Measurements from ENCODE around the gene DHRSX. TPM values are rescaled to one million over a fixed set of nuclear protein-coding genes. Genes with fewer than 3 reads are reported as not detected.
"Not testable (repeated sequence)": the region's sequence is repeated elsewhere in the genome, so short reads cannot be mapped to it uniquely, and the experiment has no call there.

Gene DHRSX
- total and polyA plus RNA-seq, 4 experiments from 2014 or later: 12.1 to 23.5 (median 16.5) TPM

- peaks cover 0 to 55% (median 37%) of the 10 kb centered on the region in 8 donors for H3K9me3 Mint-ChIP-seq
Measured at GRCh38 chrX:2214138-2214823, 286.5 kb downstream of the DHRSX start.

GRCh38 chrX:2211667-2212066 lies 289.1 kb downstream of the DHRSX start:
- H3K4me1 ChIP-seq (ENCODE audit: insufficient read depth, low read length); H3K4me3 Mint-ChIP-seq; DNase-seq; H3K27ac ChIP-seq (ENCODE audit: low read depth, low read length); H3K36me3 ChIP-seq (ENCODE audit: insufficient read depth, low read length); H3K9me3 ChIP-seq (ENCODE audit: control insufficient read depth in 1 of 2, low read length in 2 of 2); CTCF ChIA-PET (ENCODE audit: partially characterized antibody); H3K27me3 ChIP-seq (ENCODE audit: insufficient read depth, low read length); H3K27me3 Mint-ChIP-seq; H3K4me3 ChIP-seq (ENCODE audit: low read length in 2 of 2); H3K4me1 Mint-ChIP-seq; POLR2A ChIA-PET (ENCODE audit: partially characterized antibody); intact Hi-C loops (cut with micrococcal nuclease): not testable (repeated sequence)
- peak overlapping the region in 1 of 7 donors; percentile 37 for H3K27ac Mint-ChIP-seq
- peaks cover 0 to 34% (median 17%) of the 10 kb centered on the region in 8 donors for H3K9me3 Mint-ChIP-seq
- peaks cover 12 to 17% of the 10 kb centered on the region in 2 donors for H3K36me3 Mint-ChIP-seq

More at GRCh38 chrX:2214138-2214823, 286.5 kb downstream of the DHRSX start:
- H3K27ac ChIP-seq (ENCODE audit: low read depth, low read length); POLR2A ChIA-PET (ENCODE audit: partially characterized antibody); H3K4me3 Mint-ChIP-seq; H3K4me1 ChIP-seq (ENCODE audit: insufficient read depth, low read length); DNase-seq; H3K27me3 ChIP-seq (ENCODE audit: insufficient read depth, low read length); CTCF ChIA-PET (ENCODE audit: partially characterized antibody); intact Hi-C loops (cut with micrococcal nuclease); H3K4me1 Mint-ChIP-seq; H3K36me3 ChIP-seq (ENCODE audit: insufficient read depth, low read length); H3K27me3 Mint-ChIP-seq; H3K4me3 ChIP-seq (ENCODE audit: low read length in 2 of 2); H3K27ac Mint-ChIP-seq: not testable (repeated sequence)
- H3K36me3 Mint-ChIP-seq: peaks cover 20% of the 10 kb centered on the region in 2 donors
- peaks cover 0 to 22% of the 10 kb centered on the region in 2 donors for H3K9me3 ChIP-seq (ENCODE audit: control insufficient read depth in 1 of 2, low read length in 2 of 2)

GRCh38 chrX:2193273-2193592 lies 307.5 kb downstream of the DHRSX start:
- no peaks in the 10 kb centered on the region for H3K4me1 ChIP-seq (ENCODE audit: insufficient read depth, low read length)
- H3K4me3 ChIP-seq (ENCODE audit: low read length in 2 of 2): no peak overlapping the region
- peaks cover 2 to 49% (median 24%) of the 10 kb centered on the region in 8 donors for H3K9me3 Mint-ChIP-seq
- intact Hi-C loops (cut with micrococcal nuclease): no loop called here
- H3K36me3 Mint-ChIP-seq: peaks cover 4% of the 10 kb centered on the region in 2 donors
- H3K27me3 ChIP-seq (ENCODE audit: insufficient read depth, low read length): no peaks in the 10 kb centered on the region
- no peaks in the 10 kb centered on the region for H3K27me3 Mint-ChIP-seq
- no peak for DNase-seq
- no peaks in the 10 kb centered on the region for H3K9me3 ChIP-seq (ENCODE audit: control insufficient read depth in 1 of 2, low read length in 2 of 2)
- no peak overlapping the region for H3K27ac ChIP-seq (ENCODE audit: low read depth, low read length)
- ChIA-PET CTCF (ENCODE audit: partially characterized antibody) (no interaction called here), POLR2A (ENCODE audit: partially characterized antibody) (no interaction called here)
- H3K4me3 Mint-ChIP-seq: no peak overlapping the region
- peaks cover 0 to 2% (median 0%) of the 10 kb centered on the region in 4 donors for H3K4me1 Mint-ChIP-seq
- no peak overlapping the region for H3K27ac Mint-ChIP-seq
- no peaks in the 10 kb centered on the region for H3K36me3 ChIP-seq (ENCODE audit: insufficient read depth, low read length)

- no peak overlapping the region for H3K4me3 ChIP-seq (ENCODE audit: low read length in 2 of 2)
- Mint-ChIP-seq H3K4me1 (peaks cover 0 to 2% (median under 1%) of the 10 kb centered on the region in 4 donors), H3K27ac (no peak overlapping the region), H3K4me3 (no peak overlapping the region), H3K36me3 (peaks cover 4 to 9% of the 10 kb centered on the region in 2 donors), H3K9me3 (peaks cover 2 to 48% (median 28%) of the 10 kb centered on the region in 8 donors), H3K27me3 (no peaks in the 10 kb centered on the region)
- no peak for DNase-seq
- no peaks in the 10 kb centered on the region for H3K4me1 ChIP-seq (ENCODE audit: insufficient read depth, low read length)
- no peak overlapping the region for H3K27ac ChIP-seq (ENCODE audit: low read depth, low read length)
- H3K9me3 ChIP-seq (ENCODE audit: control insufficient read depth in 1 of 2, low read length in 2 of 2): no peaks in the 10 kb centered on the region
- intact Hi-C loops (cut with micrococcal nuclease): no loop called here
- ChIA-PET CTCF (ENCODE audit: partially characterized antibody) (no interaction called here), POLR2A (ENCODE audit: partially characterized antibody) (no interaction called here)
- no peaks in the 10 kb centered on the region for H3K27me3 ChIP-seq (ENCODE audit: insufficient read depth, low read length)
- no peaks in the 10 kb centered on the region for H3K36me3 ChIP-seq (ENCODE audit: insufficient read depth, low read length)
Measured at GRCh38 chrX:2192584-2193272, 308.0 kb downstream of the DHRSX start.

- Histone ChIP-seq H3K27ac (ENCODE audit: low read depth, low read length) (no peak overlapping the region), H3K36me3 (ENCODE audit: insufficient read depth, low read length) (no peaks in the 10 kb centered on the region), H3K4me1 (ENCODE audit: insufficient read depth, low read length) (no peaks in the 10 kb centered on the region), H3K4me3 (ENCODE audit: low read length in 2 of 2) (no peak overlapping the region), H3K27me3 (ENCODE audit: insufficient read depth, low read length) (no peaks in the 10 kb centered on the region), H3K9me3 (ENCODE audit: control insufficient read depth in 1 of 2, low read length in 2 of 2) (peaks cover 0 to 10% of the 10 kb centered on the region in 2 donors)
- Mint-ChIP-seq H3K4me3 (no peak overlapping the region), H3K36me3 (peaks cover 3 to 11% of the 10 kb centered on the region in 2 donors), H3K27me3 (no peaks in the 10 kb centered on the region), H3K4me1 (peaks cover 0 to 2% (median under 1%) of the 10 kb centered on the region in 4 donors), H3K9me3 (peaks cover 1 to 40% (median 23%) of the 10 kb centered on the region in 8 donors), H3K27ac (no peak overlapping the region)
- ChIA-PET POLR2A (ENCODE audit: partially characterized antibody) (no interaction called here), CTCF (ENCODE audit: partially characterized antibody) (no interaction called here)
- intact Hi-C loops (cut with micrococcal nuclease): no loop called here
- DNase-seq: no peak
Measured at GRCh38 chrX:2188840-2189239, 311.9 kb downstream of the DHRSX start.

- CTCF ChIA-PET (ENCODE audit: partially characterized antibody): no interaction called here
- H3K36me3 Mint-ChIP-seq: peaks cover 3 to 11% of the 10 kb centered on the region in 2 donors
Measured at GRCh38 chrX:2188330-2188792, 312.4 kb downstream of the DHRSX start.

GRCh38 chrX:2187352-2188115 lies 313.2 kb downstream of the DHRSX start:
- POLR2A ChIA-PET (ENCODE audit: partially characterized antibody): no interaction called here
- no peak for DNase-seq
- CTCF ChIA-PET (ENCODE audit: partially characterized antibody): no interaction called here
- Histone ChIP-seq H3K4me1 (ENCODE audit: insufficient read depth, low read length) (no peaks in the 10 kb centered on the region), H3K36me3 (ENCODE audit: insufficient read depth, low read length) (no peaks in the 10 kb centered on the region), H3K27me3 (ENCODE audit: insufficient read depth, low read length) (no peaks in the 10 kb centered on the region), H3K4me3 (ENCODE audit: low read length in 2 of 2) (no peak overlapping the region), H3K9me3 (ENCODE audit: control insufficient read depth in 1 of 2, low read length in 2 of 2) (peaks cover 0 to 10% of the 10 kb centered on the region in 2 donors), H3K27ac (ENCODE audit: low read depth, low read length) (no peak overlapping the region)
- H3K27ac Mint-ChIP-seq: no peak overlapping the region
- H3K4me3 Mint-ChIP-seq: no peak overlapping the region
- peaks cover 0 to 8% of the 10 kb centered on the region in 2 donors for H3K36me3 Mint-ChIP-seq
- no peaks in the 10 kb centered on the region for H3K27me3 Mint-ChIP-seq
- peaks cover 0 to 1% (median 0%) of the 10 kb centered on the region in 4 donors for H3K4me1 Mint-ChIP-seq
- intact Hi-C loops (cut with micrococcal nuclease): no loop called here
- peaks cover 0 to 38% (median 23%) of the 10 kb centered on the region in 8 donors for H3K9me3 Mint-ChIP-seq

More at GRCh38 chrX:2188330-2188792, 312.4 kb downstream of the DHRSX start:
- Mint-ChIP-seq H3K4me1 (peaks cover 0 to 2% (median under 1%) of the 10 kb centered on the region in 4 donors), H3K27ac (no peak overlapping the region), H3K27me3 (no peaks in the 10 kb centered on the region), H3K4me3 (no peak overlapping the region), H3K9me3 (peaks cover 0 to 40% (median 22%) of the 10 kb centered on the region in 8 donors)
- no peak overlapping the region for H3K27ac ChIP-seq (ENCODE audit: low read depth, low read length)
- DNase-seq: no peak
- H3K36me3 ChIP-seq (ENCODE audit: insufficient read depth, low read length): no peaks in the 10 kb centered on the region
- no peak overlapping the region for H3K4me3 ChIP-seq (ENCODE audit: low read length in 2 of 2)
- POLR2A ChIA-PET (ENCODE audit: partially characterized antibody): no interaction called here
- no peaks in the 10 kb centered on the region for H3K27me3 ChIP-seq (ENCODE audit: insufficient read depth, low read length)
- intact Hi-C loops (cut with micrococcal nuclease): no loop called here
- H3K4me1 ChIP-seq (ENCODE audit: insufficient read depth, low read length): no peaks in the 10 kb centered on the region
- H3K9me3 ChIP-seq (ENCODE audit: control insufficient read depth in 1 of 2, low read length in 2 of 2): peaks cover 0 to 10% of the 10 kb centered on the region in 2 donors

Measured in CD4-positive, alpha-beta memory T cell (primary cell).